Stimulated activated memory B cell treated with anti-CD40 and anti-IgM and Interleukin-4, amounts not matched to agents 10 μg/mL and 1 μg/mL and 100 μg/mL, for 72 hours (primary cell): Measurements from ENCODE around the gene IGF2BP2.
"Not testable (repeated sequence)": the region's sequence is repeated elsewhere in the genome, so short reads cannot be mapped to it uniquely, and the experiment has no call there.

Source experiments
- ATAC-seq: fragments of 150-1000 bp; cut with Tn5 transposase; 2 replicates; pipeline ENCODE4 v1.10.0; 2021
- H3K27ac Mint-ChIP-seq: one replicate; pipeline ENCODE4 v1.8.0; 2022; ENCODE audit warnings: mild to moderate bottlenecking, mixed read lengths
- H3K27me3 Mint-ChIP-seq: one replicate; pipeline ENCODE4 v1.8.0; 2022; ENCODE audit warnings: mixed read lengths
- H3K36me3 Mint-ChIP-seq: one replicate; pipeline ENCODE4 v1.8.0; 2022; ENCODE audit warnings: mixed read lengths
- H3K4me1 Mint-ChIP-seq: one replicate; pipeline ENCODE4 v1.8.0; 2022; ENCODE audit warnings: mixed read lengths
- H3K4me3 Mint-ChIP-seq: one replicate; pipeline ENCODE4 v1.8.0; 2022; ENCODE audit warnings: mild to moderate bottlenecking, moderate library complexity, mixed read lengths
- H3K9me3 Mint-ChIP-seq: one replicate; pipeline ENCODE4 v1.8.0; 2022; ENCODE audit warnings: mixed read lengths

The IGF2BP2 gene

GRCh38 chr3:185685231-185686035 is 139.4 kb downstream of the IGF2BP2 start:
- Mint-ChIP-seq H3K36me3 (no peaks in the 10 kb centered on the region), H3K9me3 (no peaks in the 10 kb centered on the region), H3K27ac (no peak overlapping the region), H3K27me3 (peaks cover 24% of the 10 kb centered on the region), H3K4me3 (no peak overlapping the region), H3K4me1 (no peaks in the 10 kb centered on the region)
- ATAC-seq, result no peak

GRCh38 chr3:185680231-185680630 is 144.6 kb downstream of the IGF2BP2 start:
- Mint-ChIP-seq H3K27me3 (peaks cover 36% of the 10 kb centered on the region), H3K4me3 (no peak overlapping the region), H3K27ac (no peak overlapping the region), H3K36me3 (no peaks in the 10 kb centered on the region), H3K9me3 (peaks cover 15% of the 10 kb centered on the region), H3K4me1 (no peaks in the 10 kb centered on the region)
- no peak for ATAC-seq

DNA sequence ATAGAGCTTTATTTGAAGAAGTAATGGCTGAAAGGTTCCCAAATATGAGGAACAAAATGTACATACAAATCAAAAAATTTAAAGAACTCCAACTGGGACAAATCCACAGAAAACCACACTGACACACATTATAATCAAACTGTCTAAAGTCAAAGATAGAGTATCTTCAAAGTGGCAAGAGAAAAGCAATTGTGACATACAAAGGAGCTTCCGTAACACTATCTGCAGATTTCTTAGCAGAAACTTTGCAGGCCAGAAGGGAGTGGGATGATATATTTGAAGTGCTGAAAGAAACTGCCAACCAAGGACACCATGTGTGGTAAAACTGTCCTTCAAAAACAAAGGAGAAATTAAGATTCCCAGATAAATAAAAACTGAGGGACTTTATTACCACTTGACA is 146.8 kb downstream of the IGF2BP2 start:
- Mint-ChIP-seq H3K4me1 (no peaks in the 10 kb centered on the region), H3K4me3 (no peak overlapping the region), H3K36me3 (no peaks in the 10 kb centered on the region), H3K27ac (no peak overlapping the region), H3K27me3 (peaks cover 39% of the 10 kb centered on the region), H3K9me3 (peaks cover 15% of the 10 kb centered on the region)
- no peak for ATAC-seq

DNA sequence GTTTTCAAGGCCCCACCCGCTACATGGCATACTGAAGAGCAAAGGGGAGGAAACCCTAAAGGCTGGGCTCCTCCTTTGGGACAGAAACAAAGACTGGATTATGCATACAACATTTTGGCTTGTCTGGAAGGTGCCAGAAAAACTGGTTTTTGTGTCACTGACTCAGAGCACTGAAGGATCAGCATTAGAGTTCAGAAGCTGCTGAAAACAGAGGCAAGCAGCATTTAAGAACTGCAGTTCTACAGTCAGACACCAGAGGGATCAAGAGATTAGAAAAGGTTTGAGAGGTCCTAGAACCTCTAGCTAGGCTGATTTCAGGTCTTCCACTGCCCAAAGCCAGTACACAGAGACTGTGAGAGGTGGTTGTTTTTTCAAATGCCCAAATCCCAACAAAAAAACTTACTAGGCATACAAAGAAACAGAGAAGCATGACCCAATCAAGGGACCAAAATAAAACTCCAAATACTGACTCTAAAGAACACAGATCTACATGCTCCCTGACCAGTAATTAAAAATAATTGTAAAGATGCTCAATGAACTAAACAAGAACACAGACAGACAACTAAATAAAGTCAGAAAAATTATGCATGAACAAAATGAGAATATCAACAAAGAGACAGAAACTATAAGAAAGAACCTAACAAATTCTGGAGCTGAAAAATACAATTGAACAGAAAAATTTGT is 147.6 kb downstream of the IGF2BP2 start:
- Mint-ChIP-seq H3K9me3 (peaks cover 15% of the 10 kb centered on the region), H3K4me1 (no peaks in the 10 kb centered on the region), H3K4me3 (no peak overlapping the region), H3K27ac (no peak overlapping the region), H3K36me3 (no peaks in the 10 kb centered on the region), H3K27me3 (peaks cover 35% of the 10 kb centered on the region)
- no peak for ATAC-seq

- no peak for ATAC-seq
- Mint-ChIP-seq H3K4me3 (no peak overlapping the region), H3K4me1 (no peaks in the 10 kb centered on the region), H3K27ac (no peak overlapping the region), H3K36me3 (no peaks in the 10 kb centered on the region), H3K9me3 (no peaks in the 10 kb centered on the region), H3K27me3 (peaks cover 32% of the 10 kb centered on the region)
Measured at GRCh38 chr3:185667574-185667973, 157.3 kb downstream of the IGF2BP2 start.

DNA sequence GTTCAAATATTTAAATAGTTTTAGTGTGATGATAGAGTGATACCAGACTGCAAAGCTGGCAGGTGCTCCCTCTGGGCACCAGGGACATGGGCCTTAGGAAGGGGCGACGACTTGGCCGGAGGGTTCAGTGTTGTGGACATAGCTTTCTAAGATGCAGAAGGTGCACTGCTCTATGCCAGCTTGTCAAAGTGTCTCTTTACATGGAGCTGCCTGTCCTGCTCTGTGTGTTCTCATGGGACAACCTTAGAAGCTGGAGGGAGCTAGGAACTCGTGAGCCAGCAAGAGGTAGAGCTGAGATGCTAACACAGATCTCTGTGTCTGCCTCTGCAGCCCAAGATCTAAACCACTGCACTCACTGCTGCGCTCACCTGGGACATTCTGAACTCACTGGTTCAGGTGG is 160.9 kb downstream of the IGF2BP2 start:
- H3K27ac Mint-ChIP-seq, result no peak overlapping the region
- no peaks in the 10 kb centered on the region for H3K9me3 Mint-ChIP-seq
- H3K4me1 Mint-ChIP-seq, result no peaks in the 10 kb centered on the region
- H3K4me3 Mint-ChIP-seq, result no peak overlapping the region
- ATAC-seq, result peak; percentile 45
- no peaks in the 10 kb centered on the region for H3K36me3 Mint-ChIP-seq
- peaks cover 49% of the 10 kb centered on the region for H3K27me3 Mint-ChIP-seq

- Mint-ChIP-seq H3K36me3 (no peaks in the 10 kb centered on the region), H3K27me3 (peaks cover 60% of the 10 kb centered on the region), H3K4me1 (no peaks in the 10 kb centered on the region), H3K27ac (no peak overlapping the region), H3K4me3 (no peak overlapping the region), H3K9me3 (no peaks in the 10 kb centered on the region)
- no peak for ATAC-seq
Measured at GRCh38 chr3:185661772-185662171, 163.1 kb downstream of the IGF2BP2 start.

DNA sequence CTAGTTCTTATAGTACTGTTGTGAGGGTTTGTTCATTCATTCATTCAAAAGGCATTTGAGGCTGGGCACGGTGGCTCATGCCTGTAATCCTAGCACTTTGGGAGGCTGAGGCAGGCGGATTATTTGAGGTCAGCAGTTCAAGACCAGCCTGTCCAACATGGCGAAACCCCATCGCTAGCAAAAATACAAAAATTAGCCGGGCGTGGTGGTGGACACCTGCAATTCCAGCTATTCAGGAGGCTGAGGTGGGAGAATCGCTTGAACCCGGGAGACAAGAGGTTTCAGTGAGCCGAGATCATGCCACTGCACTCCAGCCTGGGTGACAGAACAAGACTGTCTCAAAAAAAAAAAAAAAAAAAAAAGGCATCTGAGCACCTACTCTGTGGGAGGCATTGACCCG is 163.5 kb downstream of the IGF2BP2 start:
- peaks cover 60% of the 10 kb centered on the region for H3K27me3 Mint-ChIP-seq
- not testable (repeated sequence) for H3K4me3 Mint-ChIP-seq, ATAC-seq, H3K9me3 Mint-ChIP-seq, H3K4me1 Mint-ChIP-seq, H3K27ac Mint-ChIP-seq, H3K36me3 Mint-ChIP-seq

DNA sequence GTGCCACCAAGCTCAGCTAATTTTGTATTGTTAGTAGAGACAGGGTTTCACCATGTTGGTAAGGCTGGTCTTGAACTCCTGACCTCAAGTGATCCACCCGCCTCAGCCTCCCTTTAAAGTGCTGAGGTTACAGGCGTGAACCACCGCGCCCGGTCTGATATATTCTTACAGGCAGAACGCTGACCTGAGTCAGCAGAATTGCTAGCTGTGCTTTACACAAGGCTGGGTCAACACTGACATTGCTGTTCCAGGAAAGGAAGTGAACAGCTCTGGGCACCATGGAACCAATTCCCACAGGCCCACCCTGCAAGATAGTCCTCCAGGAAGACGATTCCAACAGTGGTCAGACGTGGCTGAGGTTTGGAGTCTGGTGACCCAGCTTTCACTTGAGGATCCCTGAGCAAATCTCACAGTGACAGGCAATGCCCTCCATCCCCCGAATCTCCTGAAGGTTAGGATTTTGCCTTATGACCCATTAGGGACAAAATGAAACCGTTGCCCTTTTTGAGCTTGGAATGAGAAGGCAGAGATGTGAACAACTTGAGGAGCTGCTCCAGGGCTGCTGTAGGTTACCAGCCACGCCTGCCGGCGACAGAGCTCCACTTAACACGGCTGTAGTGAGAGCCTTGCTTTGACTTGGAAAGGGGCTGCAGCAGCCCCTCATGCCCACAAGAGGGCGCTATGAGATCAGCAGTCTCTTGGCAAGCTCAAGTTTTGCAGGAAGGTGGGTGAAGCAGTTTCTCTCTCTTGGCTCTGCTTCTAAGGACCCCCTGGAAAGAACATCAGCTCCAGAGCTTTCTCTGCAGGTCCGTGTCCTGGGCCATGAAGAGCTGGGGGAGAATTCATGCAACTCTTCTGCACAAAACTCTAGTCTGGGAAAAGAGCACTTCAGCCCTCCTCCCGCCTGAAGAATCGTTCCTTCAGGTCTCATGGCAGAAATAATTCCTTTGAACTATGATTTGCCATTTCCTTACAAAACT is 164.6 kb downstream of the IGF2BP2 start:
- Mint-ChIP-seq H3K9me3 (no peaks in the 10 kb centered on the region), H3K36me3 (no peaks in the 10 kb centered on the region), H3K4me3 (no peak overlapping the region), H3K27ac (no peak overlapping the region), H3K4me1 (no peaks in the 10 kb centered on the region), H3K27me3 (peaks cover 55% of the 10 kb centered on the region)
- ATAC-seq, result peak; percentile 66

DNA sequence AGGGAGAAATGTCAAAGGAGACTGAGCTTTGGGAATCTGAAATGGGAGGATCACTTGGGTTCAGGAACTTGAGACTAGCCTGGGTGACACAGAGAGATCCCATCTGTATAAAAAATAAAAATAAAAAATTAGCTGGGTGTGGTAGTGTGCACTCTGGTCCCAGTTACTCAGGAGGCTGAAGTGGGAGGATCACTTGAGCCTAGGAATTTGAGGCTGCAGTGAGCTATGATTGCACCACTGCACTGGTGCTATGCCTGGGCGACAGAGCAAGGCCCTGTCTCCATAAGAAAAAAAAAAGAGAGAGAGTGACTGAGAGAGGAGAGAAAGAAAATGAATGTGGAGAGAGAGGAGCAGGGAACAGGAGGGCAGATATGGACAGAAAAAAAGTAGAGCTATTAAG is 165.9 kb downstream of the IGF2BP2 start:
- Mint-ChIP-seq H3K4me1 (no peaks in the 10 kb centered on the region), H3K27me3 (peaks cover 42% of the 10 kb centered on the region), H3K36me3 (no peaks in the 10 kb centered on the region), H3K27ac (no peak overlapping the region), H3K9me3 (no peaks in the 10 kb centered on the region), H3K4me3 (no peak overlapping the region)
- no peak for ATAC-seq

DNA sequence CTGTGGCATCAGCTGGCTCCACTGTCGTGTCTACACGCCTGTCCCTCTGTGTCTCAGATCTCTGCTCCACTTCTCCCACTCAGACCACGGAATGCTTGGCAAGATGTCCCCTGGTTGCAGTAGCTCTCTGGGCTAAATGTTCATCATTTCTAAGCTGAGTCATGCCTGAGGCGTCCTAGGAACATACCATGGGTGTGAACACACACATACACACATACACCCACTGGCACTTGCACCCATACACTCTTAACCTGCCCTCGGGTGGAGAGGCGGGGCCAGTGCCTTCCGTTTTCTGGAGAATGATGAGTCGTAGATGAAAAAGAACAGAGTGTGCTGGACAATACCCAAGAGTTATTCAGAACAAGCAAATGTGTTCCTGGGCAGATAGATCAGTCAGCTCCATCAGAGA is 166.3 kb downstream of the IGF2BP2 start:
- ATAC-seq, result no peak
- Mint-ChIP-seq H3K27me3 (peaks cover 37% of the 10 kb centered on the region), H3K4me3 (no peak overlapping the region), H3K36me3 (no peaks in the 10 kb centered on the region), H3K9me3 (no peaks in the 10 kb centered on the region), H3K4me1 (no peaks in the 10 kb centered on the region), H3K27ac (no peak overlapping the region)

DNA sequence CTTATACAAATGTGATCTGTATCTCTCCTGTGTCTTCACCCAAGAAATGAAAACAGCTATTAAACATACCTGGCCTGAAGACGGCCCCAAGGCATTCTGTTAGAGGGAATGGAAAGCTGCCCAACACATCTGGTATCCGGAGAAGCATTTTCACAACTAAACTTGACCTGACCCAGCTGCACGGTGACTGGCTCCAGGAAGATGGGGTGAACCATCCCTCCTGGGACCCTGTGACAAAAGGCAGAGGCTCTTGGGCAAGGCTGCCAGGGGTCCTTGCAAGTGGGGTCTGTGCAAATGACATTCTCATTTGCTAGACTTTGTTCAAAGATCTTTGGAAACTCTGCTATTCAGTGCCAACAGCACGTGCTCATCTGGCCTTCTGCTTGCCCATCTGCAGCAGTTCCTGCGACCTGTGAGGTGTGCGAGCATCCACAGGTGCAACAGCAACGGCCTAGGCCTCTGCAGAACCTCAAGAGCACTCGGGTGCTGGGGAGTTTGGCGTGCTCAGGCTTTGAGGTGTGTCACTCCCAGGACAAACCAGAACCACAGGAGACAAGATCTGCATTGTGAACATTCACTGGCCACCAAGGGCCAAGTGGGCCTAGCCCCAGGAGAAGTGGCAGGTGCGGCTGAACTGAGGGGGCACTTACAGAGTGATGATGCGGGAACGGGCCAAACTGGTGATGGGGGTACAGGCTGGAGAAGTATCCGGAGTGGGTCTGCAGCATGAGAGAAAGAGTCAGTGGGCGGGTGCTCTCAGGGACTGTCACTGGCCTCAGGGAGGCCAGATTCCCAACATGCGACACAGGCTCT is 166.9 kb downstream of the IGF2BP2 start:
- H3K27ac Mint-ChIP-seq, result no peak overlapping the region
- no peaks in the 10 kb centered on the region for H3K4me1 Mint-ChIP-seq
- peaks cover 33% of the 10 kb centered on the region for H3K27me3 Mint-ChIP-seq
- no peaks in the 10 kb centered on the region for H3K9me3 Mint-ChIP-seq
- H3K4me3 Mint-ChIP-seq, result no peak overlapping the region
- H3K36me3 Mint-ChIP-seq, result no peaks in the 10 kb centered on the region
- ATAC-seq, result no peak

GRCh38 chr3:185657211-185657610 is 167.6 kb downstream of the IGF2BP2 start:
- Mint-ChIP-seq H3K4me1 (no peaks in the 10 kb centered on the region), H3K27me3 (peaks cover 37% of the 10 kb centered on the region), H3K4me3 (no peak overlapping the region), H3K36me3 (no peaks in the 10 kb centered on the region), H3K9me3 (no peaks in the 10 kb centered on the region), H3K27ac (no peak overlapping the region)
- no peak for ATAC-seq

- no peaks in the 10 kb centered on the region for H3K36me3 Mint-ChIP-seq
- peaks cover 30% of the 10 kb centered on the region for H3K27me3 Mint-ChIP-seq
- no peaks in the 10 kb centered on the region for H3K9me3 Mint-ChIP-seq
- H3K4me3 Mint-ChIP-seq, result no peak overlapping the region
- ATAC-seq, result no peak
- H3K27ac Mint-ChIP-seq, result no peak overlapping the region
- no peaks in the 10 kb centered on the region for H3K4me1 Mint-ChIP-seq
Measured at GRCh38 chr3:185656321-185656840, 168.5 kb downstream of the IGF2BP2 start.
